Fibroblast of skin of left quadriceps (primary cell): Measurements from ENCODE around the gene BTNL8.
A peak's percentile ranks its signal among the peaks of the same experiment; 100 is the strongest.

Experiments
- DNase-seq, 2 experiments: peaks; one replicate each; pipeline ENCODE4 v3.0.0-alpha.2; 2013; ENCODE audit warnings: low read depth in 2 of 2

Gene BTNL8

GRCh38 chr5:180898621-180899246, at the start of gene BTNL8:
TSS of gene BTNL8 (plus strand) at chr5:180899159. CDS start at chr5:180899311, 152 bp downstream.
- no peak for DNase-seq

- no peak for DNase-seq
Observed at GRCh38 chr5:180849827-180850226, 49.1 kb upstream of the BTNL8 start.

- DNase-seq = no peak
Observed at GRCh38 chr5:180850434-180851078, 48.4 kb upstream of the BTNL8 start.

GRCh38 chr5:180852495-180852894, 46.5 kb upstream of the BTNL8 start:
- DNase-seq = no peak

GRCh38 chr5:180853121-180853847, 45.7 kb upstream of the BTNL8 start:
- DNase-seq = no peak

GRCh38 chr5:180853848-180854176, 45.1 kb upstream of the BTNL8 start:
- no peak for DNase-seq

- no peak for DNase-seq
Observed at GRCh38 chr5:180858586-180858985, 40.4 kb upstream of the BTNL8 start.

GRCh38 chr5:180860273-180860886, 38.6 kb upstream of the BTNL8 start:
- DNase-seq = no peak

- peak; percentile 73 to 74 for DNase-seq
Observed at GRCh38 chr5:180860887-180861822, 37.8 kb upstream of the BTNL8 start, which contains the start of gene ZFP62. TSS of gene ZFP62 (minus strand) at chr5:180861276. CDS start at chr5:180861219, 57 bp downstream.

GRCh38 chr5:180862645-180863044, 36.3 kb upstream of the BTNL8 start:
- DNase-seq = no peak

GRCh38 chr5:180865981-180866695, 32.8 kb upstream of the BTNL8 start:
- DNase-seq = no peak

- DNase-seq = no peak
Observed at GRCh38 chr5:180866985-180867384, 32.0 kb upstream of the BTNL8 start.

- peak; percentile 25 to 26 for DNase-seq
Observed at GRCh38 chr5:180868960-180869359, 30.0 kb upstream of the BTNL8 start.

GRCh38 chr5:180869587-180869986, 29.4 kb upstream of the BTNL8 start:
- DNase-seq = no peak

GRCh38 chr5:180870276-180871068, 28.5 kb upstream of the BTNL8 start:
- DNase-seq = no peak

GRCh38 chr5:180872419-180872818, 26.5 kb upstream of the BTNL8 start:
- DNase-seq = no peak

GRCh38 chr5:180873615-180874520, 25.1 kb upstream of the BTNL8 start:
- DNase-seq = no peak

- DNase-seq = no peak
Observed at GRCh38 chr5:180874804-180875582, 24.0 kb upstream of the BTNL8 start.
